K562 (cell line): ENCODE results near the gene PPT1. TPM values are rescaled to one million over a fixed set of nuclear protein-coding genes. Genes with fewer than 3 reads are reported as not detected.

Experiments used
- ATAC-seq: fragments of 200-7000 bp; cut with Tn5 transposase; 3 replicates; pipeline ENCODE4 v1.9.1; 2020; ENCODE audit warnings: moderate library complexity
- BruUV-seq: library from RNA; stranded (reverse); fragments of 400-500 nt; replicated peaks from 2 replicates; lab custom pipeline; 2021; lab: Mats Ljungman, UMichigan
- CTCF ChIA-PET: fragments of 300-600 bp; formaldehyde crosslinking; extraction: SDS; loops from one replicate; lab custom pipeline; 2021; ENCODE audit warnings: low intra/inter-chr PET ratio; lab: Yijun Ruan, JAX
- POLR2A ChIA-PET: fragments of 300-600, 350-650 bp; sonication (Branson Sonifier 250); formaldehyde crosslinking; extraction: SDS; loops from one replicate; lab custom pipeline; 2021; ENCODE audit warnings: antibody characterized with exemption, inconsistent platforms; lab: Yijun Ruan, JAX
- DNase-seq, 4 experiments: peaks; one replicate each; pipeline versions ENCODE4 v3.0.0 to v3.0.0-alpha.2; 2011 to 2018; ENCODE audit warnings: low spot score in 3 of 4, mixed read lengths in 3 of 4; ENCODE audit errors: extremely low read depth in 1 of 4
- FAIRE-seq: peaks from 2 replicates; lab custom pipeline; 2011; peaks lifted over from hg19 to GRCh38; lab: Jason Lieb, UNC
- H2AFZ ChIP-seq: 2 replicates; pipeline ENCODE4 v1.6.0; 2011; ENCODE audit warnings: low read depth, low read length, control low read depth, inconsistent platforms
- H3K27ac ChIP-seq: fragments of 200-600 bp; 3 replicates; pipeline ENCODE4 v1.8.0; 2011; ENCODE audit warnings: low read depth, mild to moderate bottlenecking, control low read depth, inconsistent platforms, low read length, moderate library complexity, mixed read lengths; ENCODE audit errors: extremely low read depth
- H3K27me3 ChIP-seq, 2 experiments: fragments of 300-600 bp in 1 of 2; 2 replicates in 1 of 2; 3 replicates in 1 of 2; pipeline versions ENCODE4 v1.6.0 to v1.8.0; 2011; ENCODE audit warnings: inconsistent platforms in 2 of 2, low read length in 2 of 2, mild to moderate bottlenecking in 1 of 2, mixed read lengths in 1 of 2, moderate library complexity in 1 of 2; ENCODE audit not compliant: control insufficient read depth in 2 of 2, insufficient read depth in 2 of 2
- H3K36me3 ChIP-seq: fragments of 300-600 bp; 3 replicates; pipeline ENCODE4 v1.8.0; 2011; ENCODE audit warnings: mild to moderate bottlenecking, low read length, inconsistent platforms; ENCODE audit not compliant: control insufficient read depth, insufficient read depth
- H3K4me1 ChIP-seq, 2 experiments: fragments of 200-600 bp in 1 of 2; replicated peaks in 1 of 2; 2 replicates in 1 of 2; 3 replicates in 1 of 2; pipeline versions ENCODE4 v1.5.1 to v1.8.0; 2011; ENCODE audit warnings: inconsistent platforms in 2 of 2, low read length in 2 of 2, mild to moderate bottlenecking in 1 of 2, mixed read lengths in 1 of 2, moderate library complexity in 1 of 2; ENCODE audit not compliant: control insufficient read depth in 2 of 2, insufficient read depth in 2 of 2
- H3K4me2 ChIP-seq: 2 replicates; pipeline ENCODE4 v1.6.1; 2011; ENCODE audit warnings: low read length, control low read depth, inconsistent platforms, mixed read lengths; ENCODE audit not compliant: insufficient read depth
- H3K4me3 ChIP-seq: fragments of 200-600 bp; sonication (generic), shearing (Covaris generic); 2 replicates; pipeline ENCODE4 v1.5.1; 2016; ENCODE audit warnings: control low read depth, inconsistent platforms
- H3K79me2 ChIP-seq: fragments of 200-600 bp; 3 replicates; pipeline ENCODE4 v1.8.0; 2011; ENCODE audit warnings: low read length, inconsistent platforms; ENCODE audit not compliant: control insufficient read depth, insufficient read depth
- H3K9ac ChIP-seq, 2 experiments: 2 replicates each; pipeline versions ENCODE4 v1.6.0 to v1.6.1; 2011; ENCODE audit warnings: low read depth in 2 of 2, low read length in 2 of 2, control low read depth in 1 of 2, inconsistent platforms in 1 of 2, mild to moderate bottlenecking in 1 of 2, mixed read lengths in 1 of 2; ENCODE audit not compliant: insufficient read depth in 1 of 2
- H3K9me1 ChIP-seq: one replicate; pipeline ENCODE4 v1.6.0; 2011; ENCODE audit warnings: inconsistent platforms, mild to moderate bottlenecking, low read length, moderate library complexity; ENCODE audit not compliant: control insufficient read depth, insufficient read depth
- H3K9me3 ChIP-seq: replicated peaks from 2 replicates; pipeline ENCODE4 v1.5.1; 2011; ENCODE audit warnings: low read depth, low read length, inconsistent platforms; ENCODE audit not compliant: control insufficient read depth, insufficient read depth
- H4K20me1 ChIP-seq: replicated peaks from 2 replicates; pipeline ENCODE4 v1.6.1; 2011; ENCODE audit warnings: low read length, inconsistent platforms, mixed read lengths; ENCODE audit not compliant: control insufficient read depth, insufficient read depth
- ATF6 ChIP-seq: sonication (generic); formaldehyde crosslinking; IDR thresholded peaks from 2 replicates; pipeline ENCODE4 v1.4.0; 2020; ENCODE audit warnings: mild to moderate bottlenecking, missing genetic modification reagents
- DMBX1 ChIP-seq: fragments of 250-450 bp; sonication (Bioruptor Pico); IDR thresholded peaks from 2 replicates; pipeline ENCODE4 v1.8.0; 2022; ENCODE audit warnings: inconsistent platforms, mild to moderate bottlenecking, moderate library complexity, borderline replicate concordance
- MEF2D ChIP-seq: conservative IDR thresholded peaks from 2 replicates; pipeline ENCODE4 v1.6.1; 2016; ENCODE audit warnings: low read depth, missing genetic modification characterization, missing compliant biosample characterization
- SMAD4 ChIP-seq: fragments of 250-450 bp; sonication (Bioruptor Pico); conservative IDR thresholded peaks from 2 replicates; pipeline ENCODE4 v1.8.0; 2021; ENCODE audit warnings: inconsistent platforms, mild to moderate bottlenecking, moderate library complexity
- SP1 ChIP-seq: sonication (generic); formaldehyde crosslinking; IDR thresholded peaks from 2 replicates; pipeline ENCODE4 v1.8.1; 2022; ENCODE audit warnings: mild to moderate bottlenecking, missing genetic modification reagents
- SPI1 ChIP-seq: IDR thresholded peaks from 2 replicates; pipeline ENCODE4 v1.6.1; 2011; ENCODE audit warnings: low read depth, low read length, control low read depth, borderline replicate concordance
- TCF7 ChIP-seq: sonication (generic); IDR thresholded peaks from 2 replicates; pipeline ENCODE4 v1.6.1; 2016; ENCODE audit warnings: antibody characterized with exemption, borderline replicate concordance
- WGBS: fragments of 100-300 bp; shearing (Covaris generic); methylation state at CpG from one replicate; pipeline ENCODE4 v1.1.6; 2016; ENCODE audit warnings: low coverage, mixed read lengths; ENCODE audit not compliant: insufficient coverage; ENCODE audit errors: missing lambda C conversion rate; 5-methylcytosine and 5-hydroxymethylcytosine counted together
- in situ Hi-C: fragments of 300-500 bp; cut with MboI; formaldehyde crosslinking; loops from 4 replicates; pipeline ENCODE4 v1.15.0; 2018; ENCODE audit warnings: inconsistent platforms, mixed read lengths
- intact Hi-C: fragments of 100-400 bp; cut with micrococcal nuclease; formaldehyde crosslinking; loops from 2 replicates; pipeline ENCODE4 v1.14.2; 2022
- polyA plus RNA-seq, 8 experiments: library from polyadenylated mRNA; depleted of rRNA in 4 of 8; stranded (reverse) in 5 of 8; unstranded in 3 of 8; fragments of >200 nt; fragmentation: Nextera tagmentation in 2 of 8; fragmentation: Illumina TruSeq in 1 of 8; extraction: Ambion mirVana in 2 of 8; extraction: Trizol in 1 of 8; gene quantifications; 2 replicates each; pipeline versions ENCODE4 v1.2.1 to v1.2.3, GENCODE V29; 2011 to 2014; ENCODE audit warnings: inconsistent platforms in 1 of 8, missing spikeins in 1 of 8
- total RNA-seq, 7 experiments: library from RNA; depleted of rRNA in 6 of 7; stranded (reverse); fragments of >200 nt in 6 of 7; fragmentation: Illumina TruSeq in 2 of 7; extraction: Trizol in 2 of 7; gene quantifications; 2 replicates each; pipeline versions ENCODE4 v1.2.1 to v1.2.3, GENCODE V29; 2011 to 2021; ENCODE audit warnings: low replicate concordance in 1 of 7

PPT1 gene
- total and polyA plus RNA-seq, 9 of the 15 experiments (the other 6 are each of a cell fraction or from before 2014, with no cell fraction given): 72.2 to 285 (median 143) TPM

- TF ChIP-seq TCF7 (no peak), DMBX1 (0 out of 2 replicates have a peak, but pooled peaks have one; percentile 31), SP1 (CRISPR knock-in tag) (peak; percentile 44), SMAD4 (CRISPR knock-in tag) (peak; percentile 15; the same call in 1 of the 2 replicates), MEF2D (tag) (0 out of 2 replicates have a peak, but pooled peaks have one; percentile 34)
These were observed 43.7 kb downstream of the PPT1 start (continued) for GRCh38 chr1:40053138-40053887.

- H3K9me3 ChIP-seq: no peaks in the 10 kb centered on the region
- DNase-seq (no peak), FAIRE-seq (no peak), ATAC-seq (no peak)
- no TSS peak for BruUV-seq
- WGBS: 91% methylated on average over 3 of the region's 3 CpGs
- no peak overlapping the region for H3K4me3 ChIP-seq
- no peak overlapping the region for H2AFZ ChIP-seq
- H3K4me1 ChIP-seq: peaks cover 36 to 53% of the 10 kb centered on the region in 2 experiments
- H3K27ac ChIP-seq: no peak overlapping the region
- POLR2A ChIA-PET: interaction anchor here (0.8 to 6.5 kb wide), 4 partner anchors 9 to 155 kb away, joined by 3 to 72 read pairs (median 4); partner anchors contain the start of gene CAP1
- H3K9me1 ChIP-seq: no peaks in the 10 kb centered on the region
- H3K36me3 ChIP-seq: peaks cover 42% of the 10 kb centered on the region
- H3K9ac ChIP-seq: no peak overlapping the region
- intact Hi-C loops (no loop called here), in situ Hi-C loops (no loop called here)
- H3K27me3 ChIP-seq: no peaks in the 10 kb centered on the region
- CTCF ChIA-PET: interaction anchor here (0.6 kb wide), 1 partner anchor 21 kb away, joined by 4 read pairs; no protein-coding TSS in a partner anchor
- H4K20me1 ChIP-seq: 0 out of 2 replicates have a peak, but pooled peaks cover 7% of the 10 kb centered on the region
- H3K79me2 ChIP-seq: peaks cover 91% of the 10 kb centered on the region
- no peak overlapping the region for H3K4me2 ChIP-seq
- TF ChIP-seq SPI1 (peak; percentile 51; the same call in 1 of the 2 replicates), ATF6 (no peak)
These were observed 46.2 kb downstream of the PPT1 start for GRCh38 chr1:40050863-40051262.
